GM23338 (cell line): Measurements from ENCODE around the gene GSTP1.

Experiments used
- CREB1 ChIP-seq: fragments of 250-450 bp; sonication (Bioruptor Pico); IDR thresholded peaks from 2 replicates; pipeline ENCODE4 v1.5.0; 2020; ENCODE audit warnings: low read depth, mild to moderate bottlenecking, moderate library complexity
- TF ChIP-seq, protein P1 (sequence below), 2 experiments: fragments of 200-600 bp in 1 of 2; sonication (generic) in 1 of 2; conservative IDR thresholded peaks; 2 replicates each; pipeline versions ENCODE4 v1.5.1 to v1.6.1; 2016 to 2017; ENCODE audit warnings: antibody characterized with exemption in 2 of 2, low read depth in 2 of 2, mild to moderate bottlenecking in 2 of 2, moderate library complexity in 1 of 2

DNA sequence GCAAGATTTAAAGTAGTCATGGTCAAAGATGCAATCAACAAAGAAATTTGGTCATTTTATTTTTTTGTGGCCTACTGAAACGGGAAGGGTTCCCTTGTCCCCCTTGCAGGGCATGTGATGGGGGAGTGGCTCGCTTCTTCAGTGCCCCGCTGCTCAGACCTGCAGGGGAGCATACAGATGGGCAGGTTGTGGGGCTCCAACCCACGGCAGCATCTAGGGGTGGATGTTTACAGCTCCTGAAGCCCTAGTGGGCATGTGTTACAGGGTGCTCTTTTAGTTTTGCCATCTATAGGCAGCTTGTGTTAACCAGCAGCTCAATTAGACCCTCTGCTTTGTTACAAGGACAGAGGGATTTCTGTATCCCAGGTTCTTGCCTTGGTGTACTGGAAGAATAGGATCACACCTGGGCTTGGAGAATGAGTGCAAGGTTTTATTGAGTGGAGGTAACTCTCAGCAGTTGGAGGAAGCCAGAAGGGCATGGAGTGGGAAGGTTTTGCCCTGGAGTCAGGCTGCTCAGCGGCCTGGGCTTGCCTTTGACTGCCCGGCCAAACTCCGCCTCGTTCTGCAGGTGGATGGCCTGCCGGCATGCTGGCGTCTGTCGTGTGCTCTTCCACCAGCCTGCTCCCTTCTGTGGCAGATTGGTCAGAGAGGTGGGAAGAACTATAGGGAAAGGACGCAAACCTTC is 9.4 kb downstream of the GSTP1 start:
- TF ChIP-seq, protein P1, sequence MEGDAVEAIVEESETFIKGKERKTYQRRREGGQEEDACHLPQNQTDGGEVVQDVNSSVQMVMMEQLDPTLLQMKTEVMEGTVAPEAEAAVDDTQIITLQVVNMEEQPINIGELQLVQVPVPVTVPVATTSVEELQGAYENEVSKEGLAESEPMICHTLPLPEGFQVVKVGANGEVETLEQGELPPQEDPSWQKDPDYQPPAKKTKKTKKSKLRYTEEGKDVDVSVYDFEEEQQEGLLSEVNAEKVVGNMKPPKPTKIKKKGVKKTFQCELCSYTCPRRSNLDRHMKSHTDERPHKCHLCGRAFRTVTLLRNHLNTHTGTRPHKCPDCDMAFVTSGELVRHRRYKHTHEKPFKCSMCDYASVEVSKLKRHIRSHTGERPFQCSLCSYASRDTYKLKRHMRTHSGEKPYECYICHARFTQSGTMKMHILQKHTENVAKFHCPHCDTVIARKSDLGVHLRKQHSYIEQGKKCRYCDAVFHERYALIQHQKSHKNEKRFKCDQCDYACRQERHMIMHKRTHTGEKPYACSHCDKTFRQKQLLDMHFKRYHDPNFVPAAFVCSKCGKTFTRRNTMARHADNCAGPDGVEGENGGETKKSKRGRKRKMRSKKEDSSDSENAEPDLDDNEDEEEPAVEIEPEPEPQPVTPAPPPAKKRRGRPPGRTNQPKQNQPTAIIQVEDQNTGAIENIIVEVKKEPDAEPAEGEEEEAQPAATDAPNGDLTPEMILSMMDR (conservative IDR thresholded peaks at IDR 0.05; ENCODE audit: low read depth in 2 of 2): no peak
- no peak for TF ChIP-seq CREB1 (CRISPR knock-in tag)
